ENCODE results near the gene DAND5. TPM values are rescaled to one million over a fixed set of nuclear protein-coding genes. Genes with fewer than 3 reads are reported as not detected.

The DAND5 gene
- total RNA-seq, 5 donors from 2014 or later (not counting 1 experiment from before 2014, with no cell fraction given), result not detected

DNA sequence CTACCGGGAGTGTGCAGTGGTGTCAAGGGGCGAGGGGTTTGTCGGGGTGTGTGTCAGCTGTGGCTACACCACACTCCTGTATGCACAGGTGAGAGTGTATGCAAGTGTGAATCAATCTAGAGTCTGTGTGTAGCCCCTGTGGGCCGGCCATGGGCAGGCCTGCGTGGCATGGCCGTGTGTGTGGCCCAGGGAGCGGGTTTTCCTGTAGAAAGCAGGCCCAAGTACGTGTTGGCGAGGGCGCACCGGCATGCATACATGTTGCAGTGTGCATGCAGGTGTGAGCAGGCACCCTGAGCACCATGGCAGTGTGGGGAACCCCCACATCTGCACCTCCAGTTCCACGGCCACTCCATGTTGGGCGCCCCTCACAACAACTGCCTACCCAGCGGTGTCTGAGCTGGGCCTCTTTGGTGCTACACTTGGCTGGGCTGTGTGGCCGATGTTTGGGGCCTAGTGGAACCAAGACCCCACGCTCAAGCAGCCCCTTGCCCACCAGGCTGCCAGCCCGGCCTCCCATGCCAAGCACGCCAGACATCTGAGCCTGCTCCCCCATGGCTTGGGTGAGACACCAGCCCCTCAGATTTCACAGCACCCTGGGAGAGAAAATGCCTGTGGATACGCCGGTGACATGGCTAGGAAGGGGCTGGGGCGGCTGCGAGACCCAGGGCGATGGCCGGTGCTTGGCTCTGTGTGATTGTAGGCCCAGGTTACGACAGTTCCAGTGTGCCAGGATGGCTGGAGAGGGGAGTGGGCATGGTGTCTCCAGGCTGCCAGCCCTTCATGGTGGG is 28.0 kb downstream of the DAND5 start:
- DNase-seq (no peak), ATAC-seq (replicated peaks in 1 of 4) (no peak)
- peaks cover 3 to 15% of the 10 kb centered on the region in 2 experiments for H3K4me1 ChIP-seq (ENCODE audit: control insufficient read depth in 1 of 2, extremely low read depth in 1 of 2, insufficient read depth in 2 of 2, low read length in 2 of 2)
- Mint-ChIP-seq H3K4me1 (peaks cover 9 to 15% (median 14%) of the 10 kb centered on the region in 3 donors), H3K27me3 (peaks cover 0 to 5% of the 10 kb centered on the region in 2 donors), H3K9me3 (no peaks in the 10 kb centered on the region), H3K4me3 (peak overlapping the region; percentile 59 to 74 (median 68)), H3K36me3 (peaks cover 4% of the 10 kb centered on the region), H3K27ac (no peak overlapping the region)
- no peaks in the 10 kb centered on the region for H3K36me3 ChIP-seq (ENCODE audit: control insufficient read depth in 2 of 2, extremely low read depth in 1 of 2, insufficient read depth in 1 of 2, low read length in 1 of 2)
- H3K9me3 ChIP-seq, result no peaks in the 10 kb centered on the region
- 96% methylated on average over 22 of the region's 25 CpGs for WGBS (ENCODE audit: insufficient coverage)
- ChIA-PET POLR2A (no interaction called here), CTCF (no interaction called here)
- H3K27me3 ChIP-seq (replicated peaks in 1 of 2; ENCODE audit: control insufficient read depth in 2 of 2, extremely low read depth in 1 of 2, insufficient read depth in 2 of 2, low read length in 1 of 2), result peaks cover 3 to 27% of the 10 kb centered on the region in 2 experiments
- no peak overlapping the region for H3K27ac ChIP-seq (ENCODE audit: low read length)
- H3K4me3 ChIP-seq (ENCODE audit: control insufficient read depth in 1 of 2, extremely low read depth in 1 of 2, low read length in 1 of 2), result no peak overlapping the region

- Histone ChIP-seq H3K4me1 (ENCODE audit: control insufficient read depth in 1 of 2, extremely low read depth in 1 of 2, insufficient read depth in 2 of 2, low read length in 2 of 2) (peaks cover 3 to 15% of the 10 kb centered on the region in 2 experiments), H3K9me3 (no peaks in the 10 kb centered on the region), H3K4me3 (ENCODE audit: control insufficient read depth in 1 of 2, extremely low read depth in 1 of 2, low read length in 1 of 2) (no peak overlapping the region), H3K27ac (ENCODE audit: low read length) (no peak overlapping the region), H3K36me3 (ENCODE audit: control insufficient read depth in 2 of 2, extremely low read depth in 1 of 2, insufficient read depth in 1 of 2, low read length in 1 of 2) (no peaks in the 10 kb centered on the region), H3K27me3 (replicated peaks in 1 of 2; ENCODE audit: control insufficient read depth in 2 of 2, extremely low read depth in 1 of 2, insufficient read depth in 2 of 2, low read length in 1 of 2) (peaks cover 3 to 32% of the 10 kb centered on the region in 2 experiments)
- Mint-ChIP-seq H3K9me3 (no peaks in the 10 kb centered on the region), H3K36me3 (peaks cover 4% of the 10 kb centered on the region), H3K27me3 (peaks cover 0 to 5% of the 10 kb centered on the region in 2 donors), H3K4me1 (peaks cover 9 to 15% (median 14%) of the 10 kb centered on the region in 3 donors), H3K4me3 (peak overlapping the region in 2 of 3 donors; percentile 21 to 59), H3K27ac (no peak overlapping the region)
- ChIA-PET POLR2A (no interaction called here), CTCF (interaction anchor here in 1 of 2 donors (0.5 to 0.6 kb wide), 2 partner anchors 21 to 129 kb away, joined by 3 read pairs; no protein-coding TSS in a partner anchor)
- DNase-seq (no peak), ATAC-seq (replicated peaks in 1 of 4) (no peak)
- 85% methylated on average over 10 of the region's 32 CpGs for WGBS (ENCODE audit: insufficient coverage)
These were observed 28.9 kb downstream of the DAND5 start for GRCh38 chr19:12997967-12998940.

DNA sequence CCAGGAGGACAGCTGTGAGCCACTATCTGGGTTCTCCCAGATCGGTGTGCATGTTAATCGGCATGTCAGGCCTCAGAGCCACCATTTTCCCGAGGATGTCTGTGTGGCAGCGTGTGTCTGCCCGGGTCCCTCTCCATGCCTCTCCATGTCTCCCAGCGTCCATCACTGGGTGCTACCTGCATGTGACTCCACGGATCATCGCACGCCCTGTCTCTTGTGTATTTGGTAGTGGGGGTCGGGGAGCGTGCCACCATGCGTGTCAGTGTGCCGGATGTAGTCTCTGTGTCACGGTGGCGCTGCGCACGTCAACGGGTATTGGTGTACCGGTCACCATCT is 31.8 kb downstream of the DAND5 start:
- H3K27ac ChIP-seq (ENCODE audit: low read length), result no peak overlapping the region
- no peak for DNase-seq
- H3K4me1 ChIP-seq (ENCODE audit: control insufficient read depth in 1 of 2, extremely low read depth in 1 of 2, insufficient read depth in 2 of 2, low read length in 2 of 2), result peaks cover 0 to 5% of the 10 kb centered on the region in 2 experiments
- H3K9me3 ChIP-seq, result no peaks in the 10 kb centered on the region
- H3K27ac Mint-ChIP-seq, result no peak overlapping the region
- peaks cover 0 to 4% of the 10 kb centered on the region in 2 donors for H3K27me3 Mint-ChIP-seq
- no peak overlapping the region for H3K4me3 Mint-ChIP-seq
- H3K27me3 ChIP-seq (replicated peaks in 1 of 2; ENCODE audit: control insufficient read depth in 2 of 2, extremely low read depth in 1 of 2, insufficient read depth in 2 of 2, low read length in 1 of 2), result peaks cover 0 to 12% of the 10 kb centered on the region in 2 experiments
- peaks cover 4% of the 10 kb centered on the region for H3K36me3 Mint-ChIP-seq
- peaks cover 0 to 6% (median 4%) of the 10 kb centered on the region in 3 donors for H3K4me1 Mint-ChIP-seq
- CTCF ChIA-PET, result no interaction called here
- no peak for ATAC-seq (replicated peaks in 1 of 4)
- H3K36me3 ChIP-seq (ENCODE audit: control insufficient read depth in 2 of 2, extremely low read depth in 1 of 2, insufficient read depth in 1 of 2, low read length in 1 of 2), result no peaks in the 10 kb centered on the region
- POLR2A ChIA-PET, result no interaction called here
- no peak overlapping the region for H3K4me3 ChIP-seq (ENCODE audit: control insufficient read depth in 1 of 2, extremely low read depth in 1 of 2, low read length in 1 of 2)
- no peaks in the 10 kb centered on the region for H3K9me3 Mint-ChIP-seq
- WGBS (ENCODE audit: insufficient coverage), result 96% methylated on average over 16 of the region's 19 CpGs

GRCh38 chr19:13001502-13002165 is 32.3 kb downstream of the DAND5 start:
- Mint-ChIP-seq H3K4me1 (peaks cover 0 to 6% (median 4%) of the 10 kb centered on the region in 3 donors), H3K27me3 (peaks cover 0 to 4% of the 10 kb centered on the region in 2 donors), H3K36me3 (peaks cover 4% of the 10 kb centered on the region), H3K27ac (no peak overlapping the region), H3K9me3 (no peaks in the 10 kb centered on the region), H3K4me3 (no peak overlapping the region)
- Histone ChIP-seq H3K27me3 (replicated peaks in 1 of 2; ENCODE audit: control insufficient read depth in 2 of 2, extremely low read depth in 1 of 2, insufficient read depth in 2 of 2, low read length in 1 of 2) (peaks cover 0 to 14% of the 10 kb centered on the region in 2 experiments), H3K36me3 (ENCODE audit: control insufficient read depth in 2 of 2, extremely low read depth in 1 of 2, insufficient read depth in 1 of 2, low read length in 1 of 2) (no peaks in the 10 kb centered on the region), H3K27ac (ENCODE audit: low read length) (no peak overlapping the region), H3K4me3 (ENCODE audit: control insufficient read depth in 1 of 2, extremely low read depth in 1 of 2, low read length in 1 of 2) (no peak overlapping the region), H3K4me1 (ENCODE audit: control insufficient read depth in 1 of 2, extremely low read depth in 1 of 2, insufficient read depth in 2 of 2, low read length in 2 of 2) (peaks cover 0 to under 1% of the 10 kb centered on the region in 2 experiments), H3K9me3 (no peaks in the 10 kb centered on the region)
- ChIA-PET POLR2A (no interaction called here), CTCF (no interaction called here)
- WGBS (ENCODE audit: insufficient coverage), result 92% methylated on average over 41 of the region's 41 CpGs
- DNase-seq, result no peak
- no peak for ATAC-seq (replicated peaks in 1 of 4)

DNA sequence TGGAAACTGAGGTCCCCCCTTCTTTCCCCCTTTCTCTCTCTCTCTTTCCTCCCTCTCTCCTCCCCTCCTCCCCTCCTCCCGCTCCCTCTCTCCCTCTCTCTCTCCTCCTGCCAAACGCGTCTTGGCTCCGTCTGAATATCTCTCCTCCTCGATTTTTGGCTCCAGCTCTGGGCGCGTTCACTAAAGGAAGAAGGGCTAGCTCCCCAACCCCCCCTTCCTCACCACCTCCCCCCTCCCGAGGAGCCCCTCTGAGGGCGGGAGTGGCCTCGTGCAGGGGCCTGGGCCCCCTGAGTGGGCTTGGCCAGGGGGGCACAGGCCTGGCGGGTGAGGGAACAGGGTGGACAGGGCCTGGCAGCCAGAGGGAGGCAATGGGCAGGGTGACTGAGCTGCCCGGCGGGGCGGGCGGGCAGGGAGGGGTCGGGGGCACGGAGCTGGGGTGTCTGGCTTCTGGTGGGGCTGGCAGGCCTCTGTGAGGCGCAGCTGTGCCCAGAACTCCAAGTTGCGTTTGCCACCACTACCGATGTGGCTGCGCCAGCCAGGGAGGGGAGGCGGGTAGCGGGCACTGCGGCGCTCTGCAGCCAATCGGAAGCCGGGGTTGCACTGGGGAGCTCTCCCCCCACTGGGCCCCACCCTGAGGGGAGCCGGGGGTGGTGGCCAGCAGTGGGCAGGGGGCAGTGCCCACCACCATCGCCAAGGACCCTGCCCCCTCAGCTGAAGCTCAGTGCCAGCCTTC is 33.0 kb downstream of the DAND5 start:
- peaks cover 0 to 18% of the 10 kb centered on the region in 2 experiments for H3K27me3 ChIP-seq (replicated peaks in 1 of 2; ENCODE audit: control insufficient read depth in 2 of 2, extremely low read depth in 1 of 2, insufficient read depth in 2 of 2, low read length in 1 of 2)
- H3K9me3 ChIP-seq, result no peaks in the 10 kb centered on the region
- H3K4me3 Mint-ChIP-seq, result no peak overlapping the region
- H3K9me3 Mint-ChIP-seq, result no peaks in the 10 kb centered on the region
- H3K27me3 Mint-ChIP-seq, result peaks cover 0 to 4% of the 10 kb centered on the region in 2 donors
- no peaks in the 10 kb centered on the region for H3K36me3 ChIP-seq (ENCODE audit: control insufficient read depth in 2 of 2, extremely low read depth in 1 of 2, insufficient read depth in 1 of 2, low read length in 1 of 2)
- no peak overlapping the region for H3K4me3 ChIP-seq (ENCODE audit: control insufficient read depth in 1 of 2, extremely low read depth in 1 of 2, low read length in 1 of 2)
- H3K4me1 Mint-ChIP-seq, result peaks cover 0 to 6% (median 0%) of the 10 kb centered on the region in 3 donors
- no peak for ATAC-seq (replicated peaks in 1 of 4)
- H3K27ac Mint-ChIP-seq, result no peak overlapping the region
- POLR2A ChIA-PET, result no interaction called here
- no peak for DNase-seq
- WGBS (ENCODE audit: insufficient coverage), result 93% methylated on average over 10 of the region's 29 CpGs
- CTCF ChIA-PET, result interaction anchor here in 1 of 2 donors (0.6 kb wide), 1 partner anchor 516 kb away, joined by 4 read pairs; no protein-coding TSS in a partner anchor
- H3K36me3 Mint-ChIP-seq, result peaks cover 4% of the 10 kb centered on the region
- H3K4me1 ChIP-seq (ENCODE audit: control insufficient read depth in 1 of 2, extremely low read depth in 1 of 2, insufficient read depth in 2 of 2, low read length in 2 of 2), result no peaks in the 10 kb centered on the region
- no peak overlapping the region for H3K27ac ChIP-seq (ENCODE audit: low read length)
